Cardiac fibroblast (primary cell): ENCODE data around the gene PNPT1.

ENCODE experiments used
- DNase-seq, 2 donors: peaks; one replicate each; pipeline versions ENCODE4 v3.0.0 to v3.0.0-alpha.2; 2010; ENCODE audit warnings: low read depth in 2 of 2
- H3K4me3 ChIP-seq, 2 donors: replicated peaks in 1 of 2; 1 replicate in 1 of 2; 2 replicates in 1 of 2; pipeline ENCODE4 v1.5.1; 2011; ENCODE audit warnings: low read depth in 2 of 2, low read length in 2 of 2, mild to moderate bottlenecking in 2 of 2, moderate library complexity in 1 of 2
- CTCF ChIP-seq: IDR thresholded peaks from one replicate; pipeline ENCODE4 v1.5.1; 2011; ENCODE audit warnings: low read depth, mild to moderate bottlenecking, low read length, inconsistent platforms

The PNPT1 gene

GRCh38 chr2:55595536-55595935 lies 98.1 kb downstream of the PNPT1 start:
- H3K4me3 ChIP-seq, result no peak overlapping the region
- DNase-seq, result peak; percentile 27 to 31
- TF ChIP-seq CTCF, result no peak

- no peak for DNase-seq
- TF ChIP-seq CTCF, result no peak
- no peak overlapping the region for H3K4me3 ChIP-seq
These were observed 101.5 kb downstream of the PNPT1 start for GRCh38 chr2:55592130-55592529.

- peak in 1 of 2 donors; percentile 57 for DNase-seq
- no peak for TF ChIP-seq CTCF
- no peak overlapping the region for H3K4me3 ChIP-seq
These were observed 102.7 kb downstream of the PNPT1 start for GRCh38 chr2:55590810-55591440.

GRCh38 chr2:55585451-55586080 lies 108.1 kb downstream of the PNPT1 start:
- no peak for TF ChIP-seq CTCF

More at GRCh38 chr2:55585451-55586080, 108.1 kb downstream of the PNPT1 start:
- no peak overlapping the region for H3K4me3 ChIP-seq
- DNase-seq, result peak; percentile 79 to 90
